ENCODE measurements around the gene GCC2.
A peak's percentile ranks its signal among the peaks of the same experiment; 100 is the strongest.
"Not testable (repeated sequence)": the region's sequence is repeated elsewhere in the genome, so short reads cannot be mapped to it uniquely, and the experiment has no call there.

GCC2 gene

GRCh38 chr2:108446703-108447102 lies 2.3 kb upstream of the GCC2 start:
- no peak for DNase-seq

- DNase-seq, result no peak
Observed at GRCh38 chr2:108447947-108448677, 894 bp upstream of the GCC2 start.

- DNase-seq, result peak in 1 of 2 experiments; percentile 6
Observed at GRCh38 chr2:108449410-108450130, 564 bp downstream of the GCC2 start.

- DNase-seq, result no peak
Observed at GRCh38 chr2:108450863-108451262, 1.9 kb downstream of the GCC2 start.

GRCh38 chr2:108451976-108452375 lies 3.0 kb downstream of the GCC2 start:
- DNase-seq, result no peak

- not testable (repeated sequence) for DNase-seq
Observed at GRCh38 chr2:108453530-108453929, 4.5 kb downstream of the GCC2 start.

- DNase-seq, result no peak
Observed at GRCh38 chr2:108454440-108454839, 5.4 kb downstream of the GCC2 start.

- no peak for DNase-seq
Observed at GRCh38 chr2:108455571-108455970, 6.6 kb downstream of the GCC2 start.

GRCh38 chr2:108458082-108458481 lies 9.1 kb downstream of the GCC2 start:
- no peak for DNase-seq

- no peak for DNase-seq
Observed at GRCh38 chr2:108459441-108459840, 10.4 kb downstream of the GCC2 start.

GRCh38 chr2:108460345-108461037 lies 11.5 kb downstream of the GCC2 start:
- DNase-seq, result no peak

GRCh38 chr2:108477099-108477498 lies 28.1 kb downstream of the GCC2 start:
- DNase-seq, result no peak

GRCh38 chr2:108485253-108485652 lies 36.2 kb downstream of the GCC2 start:
- DNase-seq, result no peak

GRCh38 chr2:108490506-108491122 lies 41.6 kb downstream of the GCC2 start:
- DNase-seq, result no peak

- no peak for DNase-seq
Observed at GRCh38 chr2:108491848-108492247, 42.8 kb downstream of the GCC2 start.

GRCh38 chr2:108492364-108492763 lies 43.4 kb downstream of the GCC2 start:
- no peak for DNase-seq

GRCh38 chr2:108496167-108496566 lies 47.2 kb downstream of the GCC2 start:
- DNase-seq, result not testable (repeated sequence)

GRCh38 chr2:108507620-108508019 lies 58.6 kb downstream of the GCC2 start:
- DNase-seq, result not testable (repeated sequence)

GRCh38 chr2:108512431-108512830 lies 63.4 kb downstream of the GCC2 start:
- not testable (repeated sequence) for DNase-seq

GRCh38 chr2:108514478-108514877 lies 65.5 kb downstream of the GCC2 start:
- not testable (repeated sequence) for DNase-seq

GRCh38 chr2:108524688-108525087 lies 75.7 kb downstream of the GCC2 start:
- DNase-seq, result not testable (repeated sequence)

GRCh38 chr2:108525258-108525657 lies 76.3 kb downstream of the GCC2 start:
- DNase-seq, result not testable (repeated sequence)

GRCh38 chr2:108531674-108532055 lies 82.7 kb downstream of the GCC2 start:
- no peak for DNase-seq

All from activated CD4-positive, alpha-beta T cell treated with anti-CD3 and anti-CD28 coated beads, Interleukin-2, amount 50 U/mL, for 4 hours (primary cell).